Neural progenitor cell (in vitro differentiated cells): ENCODE data around the gene MDH2.

Source experiments
- CTCF ChIP-seq: fragments of 200-600 bp; sonication (generic); IDR thresholded peaks from 2 replicates; pipeline ENCODE4 v1.5.1; 2017; ENCODE audit warnings: antibody characterized with exemption, mild to moderate bottlenecking
- EZH2 ChIP-seq: fragments of 200-600 bp; sonication (generic); IDR thresholded peaks from 2 replicates; pipeline ENCODE4 v1.6.1; 2017; ENCODE audit warnings: antibody characterized with exemption, mild to moderate bottlenecking, moderate library complexity
- EZH2phosphoT487 ChIP-seq: fragments of 200-600 bp; sonication (generic); IDR thresholded peaks from 2 replicates; pipeline ENCODE4 v1.6.1; 2017; ENCODE audit warnings: antibody characterized with exemption

- TF ChIP-seq CTCF (no peak), EZH2 (no peak), EZH2phosphoT487 (no peak)
Measured at GRCh38 chr7:76047811-76048667, at the start of gene MDH2, which contains the start of gene STYXL1.
